Lower leg skin (tissue), 3 donors: ENCODE measurements around the gene DYRK3.

Experiments used
- CTCF ChIP-seq, 3 donors: fragments of 450-650 bp; IDR thresholded peaks; one replicate each; pipeline ENCODE4 v1.5.1; 2016; ENCODE audit warnings: antibody characterized with exemption in 3 of 3, mild to moderate bottlenecking in 3 of 3, moderate library complexity in 2 of 3
- POLR2A ChIP-seq, 2 donors: fragments of 450-650 bp; IDR thresholded peaks; one replicate each; pipeline ENCODE4 v1.6.1; 2016 to 2017; ENCODE audit warnings: antibody characterized with exemption in 2 of 2, mild to moderate bottlenecking in 1 of 2, moderate library complexity in 1 of 2

GRCh38 chr1:206663362-206663761, 28.0 kb downstream of the DYRK3 start:
- TF ChIP-seq CTCF (IDR thresholded peaks at IDR 0.05) = no peak
- TF ChIP-seq POLR2A (IDR thresholded peaks at IDR 0.05) = no peak
